Colonic mucosa (tissue), 4 donors: ENCODE measurements around the gene COG1. TPM values are rescaled to one million over a fixed set of nuclear protein-coding genes. Genes with fewer than 3 reads are reported as not detected.

Source experiments
- DNase-seq: peaks from one replicate; pipeline ENCODE4 v3.0.0-alpha.2; 2020
- H3K27ac ChIP-seq: fragments of 200-600 bp; one replicate; pipeline ENCODE4 v1.8.0; 2021
- H3K27me3 ChIP-seq: fragments of 200-600 bp; one replicate; pipeline ENCODE4 v1.8.0; 2021
- H3K36me3 ChIP-seq: fragments of 200-600 bp; one replicate; pipeline ENCODE4 v1.8.0; 2021
- H3K4me1 ChIP-seq: fragments of 200-600 bp; one replicate; pipeline ENCODE4 v1.8.0; 2021; ENCODE audit warnings: mild to moderate bottlenecking
- H3K4me3 ChIP-seq: fragments of 200-600 bp; one replicate; pipeline ENCODE4 v1.8.0; 2021
- H3K9ac ChIP-seq, 2 donors: one replicate each; pipeline ENCODE4 v1.7.0; 2013; ENCODE audit warnings: control low read depth in 2 of 2, low read depth in 2 of 2, low read length in 2 of 2
- H3K9me3 ChIP-seq: fragments of 200-600 bp; one replicate; pipeline ENCODE4 v1.8.0; 2021
- CTCF ChIP-seq: fragments of 200-600 bp; IDR thresholded peaks from one replicate; pipeline ENCODE4 v1.8.0; 2022; ENCODE audit warnings: antibody characterized with exemption, mild to moderate bottlenecking
- intact Hi-C: fragments of 100-400 bp; cut with DNase I; formaldehyde crosslinking; loops from one replicate; pipeline ENCODE4 v1.14.1; 2022
- total RNA-seq, 2 donors: library from RNA; stranded (reverse); fragmentation: NEBNext Ultra II Directional in 1 of 2; extraction: Animal tissue kit (Norgen Biotek cat#: 25700) in 1 of 2; gene quantifications; one replicate each; pipeline ENCODE4 v1.2.1, GENCODE V29; 2021
- donor health status: healthy.
- donor health status: DM: no; HTN: no; CAD: no.
- donor health status: DM: no; HTN: no; CAD: no.

Gene COG1
- total RNA-seq, 2 donors from 2014 or later: 41.0 to 41.2 TPM

GRCh38 chr17:73203788-73204479 is 11.1 kb downstream of the COG1 start:
- Histone ChIP-seq H3K27ac (peak overlapping the region; percentile 42), H3K4me3 (no peak overlapping the region), H3K4me1 (peaks cover 4% of the 10 kb centered on the region), H3K36me3 (peaks cover 13% of the 10 kb centered on the region), H3K9ac (peak overlapping the region in 1 of 2 donors; percentile 7), H3K27me3 (no peaks in the 10 kb centered on the region), H3K9me3 (no peaks in the 10 kb centered on the region)
- no peak for DNase-seq
- TF ChIP-seq CTCF: no peak
- intact Hi-C loops: no loop called here

GRCh38 chr17:73205459-73205961 is 12.7 kb downstream of the COG1 start:
- peaks cover 3% of the 10 kb centered on the region for H3K36me3 ChIP-seq
- H3K9ac ChIP-seq: no peak overlapping the region

GRCh38 chr17:73208139-73208827 is 15.4 kb downstream of the COG1 start:
- H3K9ac ChIP-seq: no peak overlapping the region
- no peak for DNase-seq
- H3K4me1 ChIP-seq: peaks cover 4% of the 10 kb centered on the region
- H3K4me3 ChIP-seq: no peak overlapping the region
- no peak for TF ChIP-seq CTCF
- intact Hi-C loops: no loop called here
- H3K27ac ChIP-seq: no peak overlapping the region
- no peaks in the 10 kb centered on the region for H3K9me3 ChIP-seq
- H3K36me3 ChIP-seq: no peaks in the 10 kb centered on the region
- no peaks in the 10 kb centered on the region for H3K27me3 ChIP-seq

More at GRCh38 chr17:73205459-73205961, 12.7 kb downstream of the COG1 start:
- peaks cover 4% of the 10 kb centered on the region for H3K4me1 ChIP-seq
- H3K9me3 ChIP-seq: no peaks in the 10 kb centered on the region
- H3K27me3 ChIP-seq: no peaks in the 10 kb centered on the region
- no peak for DNase-seq
- TF ChIP-seq CTCF: no peak
- H3K27ac ChIP-seq: no peak overlapping the region
- intact Hi-C loops: no loop called here
- no peak overlapping the region for H3K4me3 ChIP-seq

GRCh38 chr17:73209436-73209835 is 16.6 kb downstream of the COG1 start:
- no peaks in the 10 kb centered on the region for H3K36me3 ChIP-seq
- intact Hi-C loops: no loop called here
- H3K27ac ChIP-seq: no peak overlapping the region
- DNase-seq: no peak
- no peaks in the 10 kb centered on the region for H3K27me3 ChIP-seq
- no peaks in the 10 kb centered on the region for H3K4me1 ChIP-seq
- H3K9me3 ChIP-seq: no peaks in the 10 kb centered on the region
- no peak overlapping the region for H3K4me3 ChIP-seq
- no peak for TF ChIP-seq CTCF
- no peak overlapping the region for H3K9ac ChIP-seq

- intact Hi-C loops: no loop called here
- Histone ChIP-seq H3K27ac (no peak overlapping the region), H3K4me3 (no peak overlapping the region), H3K36me3 (no peaks in the 10 kb centered on the region), H3K9me3 (no peaks in the 10 kb centered on the region), H3K4me1 (no peaks in the 10 kb centered on the region), H3K9ac (no peak overlapping the region), H3K27me3 (no peaks in the 10 kb centered on the region)
- TF ChIP-seq CTCF: no peak
- DNase-seq: no peak
Measured at GRCh38 chr17:73210002-73210678, 17.3 kb downstream of the COG1 start.
